ENCODE measurements around the gene ANKRD45.
"Not testable (repeated sequence)": the region's sequence is repeated elsewhere in the genome, so short reads cannot be mapped to it uniquely, and the experiment has no call there.

Gene ANKRD45

GRCh38 chr1:173568483-173568882 is 101.2 kb downstream of the ANKRD45 start:
- no peak for DNase-seq

GRCh38 chr1:173563846-173564245 is 105.8 kb downstream of the ANKRD45 start:
- DNase-seq: not testable (repeated sequence)

GRCh38 chr1:173562813-173563212 is 106.8 kb downstream of the ANKRD45 start:
- DNase-seq: no peak

GRCh38 chr1:173561263-173561662 is 108.4 kb downstream of the ANKRD45 start:
- no peak for DNase-seq

- no peak for DNase-seq
Measured at GRCh38 chr1:173560285-173560880, 109.3 kb downstream of the ANKRD45 start.

Measured in NCI-H2107 (cell line).